D721Med (cell line): ENCODE measurements around the gene PTTG1IP.

ENCODE experiments used
- DNase-seq: peaks from one replicate; pipeline ENCODE4 v3.0.0; 2011; ENCODE audit warnings: low spot score; ENCODE audit not compliant: insufficient read length
- FAIRE-seq: peaks from 2 replicates; lab custom pipeline; 2011; peaks lifted over from hg19 to GRCh38; lab: Jason Lieb, UNC
- CTCF ChIP-seq: IDR thresholded peaks from 2 replicates; pipeline ENCODE4 v1.5.1; 2012; ENCODE audit warnings: mild to moderate bottlenecking, control low read depth; ENCODE audit not compliant: insufficient read depth; ENCODE audit errors: missing control alignments

PTTG1IP gene

GRCh38 chr21:44812640-44813039 lies 60.9 kb downstream of the PTTG1IP start:
- FAIRE-seq (no peak), DNase-seq (no peak)
- TF ChIP-seq CTCF = no peak

- DNase-seq (no peak), FAIRE-seq (no peak)
- no peak for TF ChIP-seq CTCF
Observed at GRCh38 chr21:44810779-44811178, 62.7 kb downstream of the PTTG1IP start.

- no peak for TF ChIP-seq CTCF
- no peak for FAIRE-seq
- DNase-seq = no peak
Observed at GRCh38 chr21:44805859-44806258, 67.6 kb downstream of the PTTG1IP start.

- DNase-seq (no peak), FAIRE-seq (no peak)
- TF ChIP-seq CTCF = no peak
Observed at GRCh38 chr21:44805226-44805625, 68.3 kb downstream of the PTTG1IP start.

- no peak for TF ChIP-seq CTCF
- no peak for FAIRE-seq
Observed at GRCh38 chr21:44804762-44805161, 68.7 kb downstream of the PTTG1IP start.

GRCh38 chr21:44803651-44804050 lies 69.8 kb downstream of the PTTG1IP start:
- FAIRE-seq = no peak
- no peak for DNase-seq
- TF ChIP-seq CTCF = no peak

More at GRCh38 chr21:44804762-44805161, 68.7 kb downstream of the PTTG1IP start:
- DNase-seq = no peak

GRCh38 chr21:44802396-44803153 lies 70.9 kb downstream of the PTTG1IP start:
- no peak for DNase-seq
- no peak for FAIRE-seq
- no peak for TF ChIP-seq CTCF
